GM12801 (cell line): ENCODE measurements around the gene CRIM1.

ENCODE experiments used
- CTCF ChIP-seq: IDR thresholded peaks from one replicate; pipeline ENCODE4 v1.5.1; 2011; ENCODE audit warnings: control low read depth; ENCODE audit not compliant: insufficient read length; ENCODE audit errors: extremely low read depth

The CRIM1 gene

GRCh38 chr2:36463365-36463764 lies 107.8 kb downstream of the CRIM1 start:
- no peak for TF ChIP-seq CTCF

DNA sequence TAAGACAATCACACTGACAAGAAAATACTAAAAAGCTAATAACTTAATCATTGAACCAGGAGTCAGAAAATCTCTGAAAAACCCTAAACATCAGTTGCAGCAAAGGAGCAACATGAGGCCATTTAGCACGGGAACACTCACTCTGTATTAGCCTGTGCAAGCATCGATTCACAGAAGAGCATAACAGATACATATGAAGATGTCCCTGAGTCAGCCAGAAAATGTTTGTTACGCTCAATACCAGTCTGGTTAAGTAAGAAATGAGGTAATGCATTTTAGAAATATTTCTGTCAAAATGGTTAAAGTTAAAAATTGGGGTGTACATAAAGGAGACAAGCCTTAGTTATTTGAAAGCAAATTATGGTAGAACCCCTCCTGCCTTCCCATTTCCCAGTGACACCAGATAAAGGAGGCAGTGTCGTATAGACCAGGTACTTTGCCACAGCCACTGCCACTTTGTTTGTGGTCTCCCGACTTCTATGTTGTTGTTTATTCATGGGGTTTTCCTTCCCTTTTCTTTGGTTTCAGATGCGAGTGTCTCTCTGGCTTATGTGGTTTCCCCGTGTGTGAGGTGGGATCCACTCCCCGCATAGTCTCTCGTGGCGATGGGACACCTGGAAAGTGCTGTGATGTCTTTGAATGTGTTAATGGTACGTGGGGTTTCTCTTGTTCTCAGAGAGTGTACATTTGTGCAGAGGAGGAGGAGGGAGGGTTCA lies 108.6 kb downstream of the CRIM1 start:
- TF ChIP-seq CTCF = no peak

- TF ChIP-seq CTCF = no peak
Measured at GRCh38 chr2:36466135-36466534, 110.6 kb downstream of the CRIM1 start.

GRCh38 chr2:36468463-36469105 lies 113.0 kb downstream of the CRIM1 start:
- no peak for TF ChIP-seq CTCF

GRCh38 chr2:36469106-36469477 lies 113.5 kb downstream of the CRIM1 start:
- TF ChIP-seq CTCF = no peak

DNA sequence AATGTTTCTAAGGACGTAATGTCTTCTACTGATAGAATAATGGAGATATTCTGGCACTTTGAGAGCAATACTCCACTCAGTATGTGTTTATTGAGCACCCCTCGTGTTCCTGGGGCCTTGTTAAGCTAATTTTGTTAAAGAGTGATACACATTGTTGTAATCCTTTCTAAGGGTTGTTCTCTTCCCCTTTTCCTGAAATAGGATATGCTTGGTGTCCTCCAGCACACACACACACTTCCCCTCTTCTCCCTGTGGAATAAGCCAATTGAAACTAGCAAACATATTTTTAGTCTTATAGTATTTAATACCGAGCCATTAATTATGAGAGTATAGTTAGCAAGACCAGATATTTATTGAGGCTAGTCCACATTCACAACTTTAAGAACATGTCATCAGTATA lies 114.1 kb downstream of the CRIM1 start:
- no peak for TF ChIP-seq CTCF

DNA sequence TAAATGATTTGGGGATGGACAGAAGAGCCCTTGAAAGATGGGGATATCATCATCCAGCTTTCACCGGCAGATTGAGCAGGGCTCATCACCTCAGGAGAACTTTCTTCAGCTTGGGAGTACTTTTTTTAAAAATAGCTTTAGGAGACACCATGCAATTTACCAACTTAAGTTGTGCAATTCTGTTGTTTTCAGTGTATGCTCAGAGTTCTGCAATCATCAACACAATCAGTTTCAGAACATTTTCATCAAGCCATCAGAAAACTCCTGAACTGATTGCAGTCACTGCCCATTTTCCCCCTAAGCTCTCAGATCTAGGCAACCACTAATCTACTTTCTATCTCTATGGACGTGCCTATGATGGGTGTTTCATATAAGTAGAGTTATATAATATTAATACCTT lies 117.7 kb downstream of the CRIM1 start:
- TF ChIP-seq CTCF = no peak

GRCh38 chr2:36476411-36476810 lies 120.8 kb downstream of the CRIM1 start:
- TF ChIP-seq CTCF = no peak
